Heart left ventricle (tissue), 16 donors: ENCODE results near the gene PALLD. TPM values are rescaled to one million over a fixed set of nuclear protein-coding genes. Genes with fewer than 3 reads are reported as not detected.

Experiments used
- ATAC-seq, 4 donors: fragments of 200-7000 bp; cut with Tn5 transposase; one replicate each; pipeline ENCODE4 v1.9.1; 2020 to 2022; ENCODE audit warnings: moderate library complexity in 4 of 4, mild to moderate bottlenecking in 3 of 4, moderate number of reproducible peaks in 1 of 4
- DNase-seq, 5 donors: peaks; one replicate each; pipeline ENCODE4 v3.0.0-alpha.2; 2020
- H3K27ac ChIP-seq, 12 donors: fragments of 200-600 bp; sonication (generic) in 4 of 12; one replicate each; pipeline versions ENCODE4 v1.5.0 to v1.8.0; 2016 to 2022; ENCODE audit warnings: mild to moderate bottlenecking in 2 of 12
- H3K27me3 ChIP-seq, 9 donors: fragments of 200-600 bp; sonication (generic) in 2 of 9; one replicate each; pipeline versions ENCODE4 v1.5.1 to v1.8.0; 2016 to 2022; ENCODE audit warnings: mild to moderate bottlenecking in 3 of 9
- H3K36me3 ChIP-seq, 9 donors: fragments of 200-600 bp; sonication (generic) in 2 of 9; one replicate each; pipeline versions ENCODE4 v1.5.0 to v1.8.0; 2018 to 2022; ENCODE audit warnings: mild to moderate bottlenecking in 2 of 9
- H3K4me1 ChIP-seq, 12 donors: fragments of 200-600 bp; sonication (generic) in 4 of 12; one replicate each; pipeline versions ENCODE4 v1.5.0 to v1.8.0; 2016 to 2022; ENCODE audit warnings: mild to moderate bottlenecking in 3 of 12
- H3K4me3 ChIP-seq, 12 donors: fragments of 200-600 bp; sonication (generic) in 4 of 12; one replicate each; pipeline versions ENCODE4 v1.5.0 to v1.8.0; 2017 to 2022; ENCODE audit warnings: mild to moderate bottlenecking in 9 of 12, moderate library complexity in 4 of 12
- H3K9me3 ChIP-seq, 12 donors: fragments of 200-600 bp; sonication (generic) in 4 of 12; one replicate each; pipeline versions ENCODE4 v1.5.0 to v1.8.0; 2016 to 2022; ENCODE audit warnings: mild to moderate bottlenecking in 1 of 12
- POLR2A ChIP-seq, 2 donors: fragments of 450-650 bp; IDR thresholded peaks; one replicate each; pipeline ENCODE4 v1.6.1; 2017; ENCODE audit warnings: antibody characterized with exemption in 2 of 2, mild to moderate bottlenecking in 2 of 2, moderate library complexity in 2 of 2
- WGBS, 4 donors: extraction: QIAGEN DNeasy Blood & Tissue Kit in 2 of 4; methylation state at CpG; one replicate each; pipeline versions ENCODE4 v1.1.5 to v1.1.7; 2013 to 2018; 5-methylcytosine and 5-hydroxymethylcytosine counted together
- intact Hi-C, 10 donors: fragments of 100-400 bp; cut with DNase I; formaldehyde crosslinking; loops; one replicate each; pipeline versions ENCODE4 v1.11.1 to v1.14.2; 2022
- polyA plus RNA-seq, 2 donors: library from polyadenylated mRNA; stranded (reverse); fragments of 200-250 nt; gene quantifications; one replicate each; pipeline ENCODE4 v1.2.3, GENCODE V29; 2013
- total RNA-seq, 9 donors: library from RNA; depleted of rRNA in 2 of 9; stranded (reverse); fragments of >200 nt in 2 of 9; fragmentation: NEBNext Ultra II Directional in 3 of 9; extraction: Animal tissue kit (Norgen Biotek cat#: 25700) in 3 of 9; gene quantifications; one replicate each; pipeline versions ENCODE4 v1.1.0 to v1.2.4, GENCODE V29; 2016 to 2023
- TF ChIP-seq, protein P1 (sequence below), 12 donors: fragments of 200-600 bp; sonication (generic) in 4 of 12; IDR thresholded peaks; one replicate each; pipeline versions ENCODE4 v1.5.0 to v1.8.0; 2018 to 2022; ENCODE audit warnings: antibody characterized with exemption in 12 of 12, mild to moderate bottlenecking in 5 of 12
- donor health status: ischemic (EF 13 %, LVEDD 7.1; RV severe dilation, severe dysfunction).
- donor health status: healthy with polysubstance abuse.
- donor health status: DM: no; HTN: yes; CAD: no.
- donor health status: DM: no; HTN: no; CAD: no.
- donor health status: ischemic (EF 25% LVEDD 6.9; RV normal size, moderate dysfunction).
- donor health status: ischemic (EF 25% LVEDD 5.7; RV mildly dilated, moderate dysfunction).
- donor health status: healthy.
- donor health status: DM: yes; HTN: yes; CAD: no.
- donor health status: ischemic (EF 35%, LVEDD 5.7; RV mildly dilated, moderate dysfunction).
- donor health status: nonischemic (EF 11% LVEDD 7.7; RV severe dilation, severe dysfunction).
- donor health status: DM: yes; HTN: yes; CAD: no.
- donor health status: PGD.
- donor health status: ischemic (EF 29% LVEDD 5.4; RV normal size, mild dysfunction).
- donor health status: nonischemic (EF 23%, LVEDD 6.1; RV moderate dilation, normal function).

The PALLD gene
- total and polyA plus RNA-seq, 11 donors: 193 to 1,428 (median 1,015) TPM

DNA sequence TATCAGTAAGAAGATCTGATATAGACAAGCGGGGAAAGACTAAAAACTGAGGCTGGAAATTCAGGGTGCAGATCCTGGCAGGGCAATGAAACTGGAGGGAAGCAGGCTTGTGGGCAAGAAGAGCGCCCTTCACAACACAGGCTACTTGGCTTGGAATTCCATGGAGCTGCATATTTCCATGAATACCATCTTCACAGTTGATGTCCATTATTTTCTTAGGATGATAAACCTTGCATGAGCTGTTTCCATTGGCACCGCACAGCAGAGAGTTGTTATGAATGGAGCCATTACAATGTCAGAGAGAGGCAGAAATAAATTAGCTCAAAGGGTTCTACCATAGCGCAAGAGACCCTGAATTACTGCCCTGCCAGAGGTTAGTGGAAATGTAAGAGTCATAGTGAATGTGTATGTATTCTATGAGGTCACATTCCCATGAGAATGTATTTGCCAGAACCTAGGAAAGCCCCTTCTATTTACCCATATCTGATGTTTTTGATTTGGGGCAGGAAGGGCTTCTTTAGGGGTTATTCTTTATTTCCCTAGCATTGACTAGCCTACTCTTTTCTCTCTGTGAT, 215.6 kb downstream of the PALLD start:
- DNase-seq: no peak

DNA sequence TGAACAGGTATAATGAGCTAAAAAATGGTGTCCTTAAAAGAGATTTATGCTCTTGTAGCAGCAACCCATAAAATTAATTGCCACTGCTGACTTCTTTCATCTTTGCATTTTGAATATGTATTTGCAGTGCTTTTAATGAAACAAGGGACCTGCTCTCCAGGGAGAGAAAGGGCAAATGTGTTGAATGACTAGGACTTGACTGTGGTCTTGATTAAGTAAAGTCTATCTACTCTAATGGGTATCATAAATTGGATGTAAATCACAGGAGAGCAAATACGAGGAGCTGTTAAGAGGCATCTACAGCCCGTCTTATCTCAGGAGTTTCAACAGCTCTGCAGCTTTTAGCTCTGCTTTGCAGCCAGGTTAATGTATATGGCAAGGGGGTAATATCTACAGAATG, 216.4 kb downstream of the PALLD start:
- intact Hi-C loops: loop anchor here in 9 of 10 donors (5.0 to 10.0 kb wide), 7 partner anchors 59 to 292 kb away; no protein-coding TSS in a partner anchor
- no peaks in the 10 kb centered on the region for H3K9me3 ChIP-seq
- no peak for DNase-seq
- H3K4me3 ChIP-seq: no peak overlapping the region
- H3K36me3 ChIP-seq: peaks cover 0 to 42% (median 0%) of the 10 kb centered on the region in 9 donors
- peak overlapping the region in 3 of 12 donors; percentile 10 to 84 (median 59) for H3K27ac ChIP-seq
- ATAC-seq: no peak
- 59 to 70% (median 65%) methylated on average over 2 of the region's 2 CpGs for WGBS, 4 donors
- TF ChIP-seq, protein P1, sequence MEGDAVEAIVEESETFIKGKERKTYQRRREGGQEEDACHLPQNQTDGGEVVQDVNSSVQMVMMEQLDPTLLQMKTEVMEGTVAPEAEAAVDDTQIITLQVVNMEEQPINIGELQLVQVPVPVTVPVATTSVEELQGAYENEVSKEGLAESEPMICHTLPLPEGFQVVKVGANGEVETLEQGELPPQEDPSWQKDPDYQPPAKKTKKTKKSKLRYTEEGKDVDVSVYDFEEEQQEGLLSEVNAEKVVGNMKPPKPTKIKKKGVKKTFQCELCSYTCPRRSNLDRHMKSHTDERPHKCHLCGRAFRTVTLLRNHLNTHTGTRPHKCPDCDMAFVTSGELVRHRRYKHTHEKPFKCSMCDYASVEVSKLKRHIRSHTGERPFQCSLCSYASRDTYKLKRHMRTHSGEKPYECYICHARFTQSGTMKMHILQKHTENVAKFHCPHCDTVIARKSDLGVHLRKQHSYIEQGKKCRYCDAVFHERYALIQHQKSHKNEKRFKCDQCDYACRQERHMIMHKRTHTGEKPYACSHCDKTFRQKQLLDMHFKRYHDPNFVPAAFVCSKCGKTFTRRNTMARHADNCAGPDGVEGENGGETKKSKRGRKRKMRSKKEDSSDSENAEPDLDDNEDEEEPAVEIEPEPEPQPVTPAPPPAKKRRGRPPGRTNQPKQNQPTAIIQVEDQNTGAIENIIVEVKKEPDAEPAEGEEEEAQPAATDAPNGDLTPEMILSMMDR (IDR thresholded peaks at IDR 0.05): no peak
- TF ChIP-seq POLR2A (IDR thresholded peaks at IDR 0.05): no peak
- peaks cover 0 to 53% (median 35%) of the 10 kb centered on the region in 12 donors for H3K4me1 ChIP-seq
- no peaks in the 10 kb centered on the region for H3K27me3 ChIP-seq

More for the DNA sequence above, 215.6 kb downstream of the PALLD start:
- Histone ChIP-seq H3K36me3 (peaks cover 0 to 46% (median 0%) of the 10 kb centered on the region in 9 donors), H3K27me3 (no peaks in the 10 kb centered on the region), H3K27ac (peak overlapping the region in 9 of 12 donors; percentile 2 to 84 (median 61)), H3K4me3 (no peak overlapping the region), H3K9me3 (no peaks in the 10 kb centered on the region), H3K4me1 (peaks cover 0 to 45% (median 29%) of the 10 kb centered on the region in 12 donors)
- TF ChIP-seq POLR2A (IDR thresholded peaks at IDR 0.05): no peak
- TF ChIP-seq, protein P1 (IDR thresholded peaks at IDR 0.05): no peak
- WGBS, 4 donors: 93 to 97% (median 95%) methylated on average over 4 of the region's 4 CpGs
- intact Hi-C loops: loop anchor here in 9 of 10 donors (5.0 to 10.0 kb wide), 7 partner anchors 60 to 292 kb away; no protein-coding TSS in a partner anchor
- ATAC-seq: no peak

DNA sequence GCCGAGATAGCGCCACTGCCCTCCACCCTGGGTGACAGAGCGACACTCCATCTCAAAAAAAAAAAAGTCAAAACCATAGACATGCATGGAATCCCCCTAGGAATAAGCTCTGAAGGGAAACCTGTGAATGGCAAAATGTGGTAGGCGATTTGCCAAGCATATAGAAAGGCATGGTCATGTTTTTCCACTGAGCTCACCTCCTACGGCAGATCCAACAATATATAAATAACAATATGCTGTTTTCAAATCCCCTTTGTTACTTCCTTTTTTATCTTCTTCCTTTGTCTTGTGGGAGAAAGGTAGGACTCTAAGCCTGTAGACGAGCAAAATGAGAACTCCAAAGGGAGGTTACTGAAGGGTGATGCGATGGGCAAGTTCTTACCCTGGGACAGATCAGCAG, 219.0 kb downstream of the PALLD start:
- Histone ChIP-seq H3K4me1 (peaks cover 0 to 46% (median 33%) of the 10 kb centered on the region in 12 donors), H3K36me3 (peaks cover 0 to 29% (median 0%) of the 10 kb centered on the region in 9 donors), H3K4me3 (no peak overlapping the region), H3K27ac (peak overlapping the region in 11 of 12 donors; percentile 23 to 88 (median 73)), H3K27me3 (no peaks in the 10 kb centered on the region), H3K9me3 (no peaks in the 10 kb centered on the region)
- ATAC-seq (no peak), DNase-seq (no peak)
- intact Hi-C loops: loop anchor here in 5 of 10 donors (2.0 to 10.0 kb wide), 3 partner anchors 119 to 289 kb away; no protein-coding TSS in a partner anchor
- TF ChIP-seq, protein P1 (IDR thresholded peaks at IDR 0.05): no peak
- no peak for TF ChIP-seq POLR2A (IDR thresholded peaks at IDR 0.05)
- WGBS, 4 donors: 69 to 77% (median 73%) methylated on average over 7 of the region's 7 CpGs

DNA sequence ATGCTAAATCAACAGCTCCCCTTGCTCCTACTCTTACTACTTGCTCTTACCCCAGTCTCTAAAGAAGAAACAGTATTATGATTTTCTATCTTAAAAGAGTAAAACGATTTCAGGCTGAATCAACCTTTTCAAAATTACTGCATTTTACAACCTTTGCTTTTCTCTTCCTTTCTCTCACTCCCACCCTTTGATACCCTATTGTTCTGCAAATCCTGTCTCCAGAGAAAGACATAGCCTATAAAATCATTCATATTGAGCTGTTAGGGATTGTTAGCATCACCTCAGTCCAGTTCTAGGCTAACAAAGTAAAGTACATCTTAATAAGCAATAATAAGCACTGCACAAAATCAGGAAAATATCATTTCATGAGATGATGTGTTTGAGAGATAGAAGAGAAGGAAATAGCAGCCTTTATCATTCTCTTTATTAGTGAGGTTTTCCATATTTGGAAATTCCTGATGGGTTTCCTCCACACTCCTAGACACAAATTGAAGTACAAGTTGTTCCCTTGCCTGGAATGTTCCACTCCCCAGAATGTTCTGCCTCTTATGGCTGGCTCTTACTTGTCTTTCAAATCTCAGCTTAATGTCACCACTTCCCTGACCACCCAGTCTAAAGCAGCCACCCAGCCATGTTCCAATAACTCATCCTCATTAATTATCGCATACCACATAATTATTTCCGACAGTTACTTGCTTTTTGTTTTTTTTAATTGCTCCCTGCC, 219.7 kb downstream of the PALLD start:
- no peaks in the 10 kb centered on the region for H3K9me3 ChIP-seq
- peaks cover 0 to 29% (median 0%) of the 10 kb centered on the region in 9 donors for H3K36me3 ChIP-seq
- peak overlapping the region; percentile 23 to 88 (median 74) for H3K27ac ChIP-seq
- TF ChIP-seq POLR2A (IDR thresholded peaks at IDR 0.05): no peak
- TF ChIP-seq, protein P1 (IDR thresholded peaks at IDR 0.05): no peak
- intact Hi-C loops: loop anchor here in 5 of 10 donors (2.0 to 10.0 kb wide), 3 partner anchors 118 to 288 kb away; no protein-coding TSS in a partner anchor
- ATAC-seq (peak; percentile 85 to 93 (median 92)), DNase-seq (peak in 1 of 5 donors; percentile 45)
- WGBS, 4 donors: 60 to 77% (median 62%) methylated on average over 3 of the region's 3 CpGs
- no peaks in the 10 kb centered on the region for H3K27me3 ChIP-seq
- no peak overlapping the region for H3K4me3 ChIP-seq
- peaks cover 0 to 40% (median 26%) of the 10 kb centered on the region in 12 donors for H3K4me1 ChIP-seq
